HPDE6-E6E7 (cell line): ENCODE measurements around the gene KCNN4.
"Not testable (repeated sequence)": the region's sequence is repeated elsewhere in the genome, so short reads cannot be mapped to it uniquely, and the experiment has no call there.

Source experiments
- DNase-seq: peaks from one replicate; pipeline ENCODE4 v3.0.0; 2011; ENCODE audit warnings: missing footprints; ENCODE audit errors: extremely low spot score

KCNN4 gene

GRCh38 chr19:43774103-43774939 lies 6.5 kb downstream of the KCNN4 start:
- DNase-seq = no peak

- no peak for DNase-seq
These were observed 7.1 kb downstream of the KCNN4 start for GRCh38 chr19:43773725-43774102.

DNA sequence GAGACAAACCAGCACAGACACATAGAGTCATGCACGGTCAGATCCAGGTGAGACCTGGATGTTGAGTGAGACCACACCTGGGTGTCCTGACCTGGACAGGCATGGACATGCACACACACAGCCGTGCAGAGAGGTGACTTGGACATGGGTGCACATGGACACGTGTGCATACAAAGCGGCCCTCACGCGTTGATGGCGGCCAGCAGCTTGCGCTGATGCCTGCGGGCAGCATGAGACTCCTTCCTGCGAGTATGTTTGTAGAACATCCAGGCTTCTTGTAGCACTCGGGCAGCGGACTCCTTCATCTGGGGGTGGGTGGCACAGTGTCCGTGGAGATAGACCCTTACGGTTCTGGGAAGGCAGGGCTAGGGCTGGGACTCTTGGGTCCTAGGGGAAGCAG lies 11.5 kb downstream of the KCNN4 start:
- DNase-seq = no peak

DNA sequence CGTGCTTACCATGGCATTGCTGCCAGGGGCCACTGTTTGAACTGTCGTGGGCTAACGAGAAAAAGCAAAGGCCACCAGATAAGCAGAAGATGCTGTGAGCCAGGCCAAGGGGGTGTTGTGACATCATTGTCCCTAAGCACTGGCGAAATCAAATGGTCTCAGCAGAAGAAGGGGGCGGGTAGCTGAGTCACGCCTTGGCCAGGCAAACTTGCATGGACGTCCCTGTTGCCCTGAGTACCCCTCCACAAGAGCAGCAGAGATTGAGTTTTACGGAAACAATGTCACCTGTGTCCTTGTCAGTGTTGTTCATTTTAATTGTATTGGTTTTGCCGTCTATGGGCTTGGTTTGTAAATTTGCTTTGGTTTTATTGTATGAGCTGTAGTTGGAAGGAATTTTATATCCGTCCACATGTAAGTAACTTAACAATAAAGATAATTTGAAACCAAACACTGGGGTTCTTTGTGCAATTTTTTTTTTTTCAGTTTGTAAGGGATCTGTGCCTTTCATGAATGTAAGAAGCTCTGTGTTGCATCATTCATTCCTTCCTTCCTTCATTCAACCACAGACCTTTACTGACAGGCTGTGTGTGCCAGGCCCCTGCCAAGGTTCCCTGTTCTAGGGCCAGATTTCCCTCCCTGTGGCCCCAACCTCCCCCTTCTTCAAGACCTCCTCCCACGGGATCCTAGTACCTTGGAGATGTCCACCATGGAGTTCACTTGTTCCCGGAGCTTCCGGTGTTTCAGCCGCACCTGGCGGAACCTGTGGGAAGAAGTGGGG lies 12.3 kb downstream of the KCNN4 start:
- DNase-seq = no peak

DNA sequence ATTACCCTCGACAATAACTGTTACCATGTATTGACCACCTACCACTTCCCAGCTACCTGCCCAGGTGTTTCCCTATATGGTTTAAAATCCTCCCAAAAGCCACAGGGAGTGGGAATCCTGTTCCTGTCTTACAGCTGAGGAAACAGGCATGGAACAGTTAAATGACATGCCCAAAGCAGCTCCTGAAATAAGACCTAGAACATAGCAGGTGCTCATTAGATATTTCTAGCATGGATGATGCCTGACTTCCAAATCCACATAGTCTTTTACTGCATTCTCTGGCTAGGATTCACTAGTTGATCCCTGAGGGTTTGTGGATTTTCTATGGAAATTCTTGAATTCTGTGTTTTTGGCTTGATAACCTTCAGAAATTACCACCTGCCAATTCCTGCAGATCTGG lies 13.0 kb downstream of the KCNN4 start:
- no peak for DNase-seq

DNA sequence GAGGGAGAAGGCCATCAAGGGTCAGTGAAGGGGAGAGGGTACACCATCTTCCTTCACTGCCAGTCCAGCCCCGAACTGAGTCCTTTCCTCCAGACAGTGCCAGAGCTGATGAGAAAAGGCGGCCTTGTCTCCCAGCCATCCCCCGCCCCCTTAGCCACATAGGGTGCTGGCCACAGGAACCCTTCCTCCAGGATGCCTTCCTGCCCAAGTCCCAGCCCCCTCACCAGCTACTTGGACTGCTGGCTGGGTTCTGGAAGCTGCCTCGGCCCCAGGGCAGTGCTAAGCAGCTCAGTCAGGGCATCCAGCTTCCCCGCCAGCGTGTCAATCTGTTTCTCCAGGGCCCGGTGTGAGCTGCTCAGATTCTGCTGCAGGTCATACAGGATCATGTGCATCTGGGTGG lies 13.5 kb downstream of the KCNN4 start:
- DNase-seq = no peak

- DNase-seq = no peak
These were observed 14.1 kb downstream of the KCNN4 start for GRCh38 chr19:43766755-43767043.

- peak; percentile 84 for DNase-seq
These were observed 15.5 kb downstream of the KCNN4 start for GRCh38 chr19:43765109-43765876.

DNA sequence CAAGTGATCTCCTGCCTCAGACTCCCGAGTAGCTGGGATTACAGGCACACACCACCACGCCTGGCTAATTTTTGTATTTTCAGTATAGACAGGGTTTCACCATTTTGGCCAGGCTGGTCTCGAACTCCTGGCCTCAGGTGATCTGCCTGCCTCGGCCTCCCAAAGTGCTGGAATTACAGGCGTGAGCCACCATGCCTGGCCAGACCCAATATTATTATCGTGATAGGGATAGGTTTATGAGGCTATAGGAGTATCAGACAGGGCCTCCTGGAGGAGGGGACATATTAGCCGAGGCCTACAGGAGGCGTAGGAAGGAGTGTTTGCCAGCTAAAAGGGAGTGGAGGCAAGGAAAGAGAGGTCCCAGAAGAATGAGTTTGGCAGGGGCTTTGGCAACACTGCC lies 16.1 kb downstream of the KCNN4 start:
- not testable (repeated sequence) for DNase-seq

DNA sequence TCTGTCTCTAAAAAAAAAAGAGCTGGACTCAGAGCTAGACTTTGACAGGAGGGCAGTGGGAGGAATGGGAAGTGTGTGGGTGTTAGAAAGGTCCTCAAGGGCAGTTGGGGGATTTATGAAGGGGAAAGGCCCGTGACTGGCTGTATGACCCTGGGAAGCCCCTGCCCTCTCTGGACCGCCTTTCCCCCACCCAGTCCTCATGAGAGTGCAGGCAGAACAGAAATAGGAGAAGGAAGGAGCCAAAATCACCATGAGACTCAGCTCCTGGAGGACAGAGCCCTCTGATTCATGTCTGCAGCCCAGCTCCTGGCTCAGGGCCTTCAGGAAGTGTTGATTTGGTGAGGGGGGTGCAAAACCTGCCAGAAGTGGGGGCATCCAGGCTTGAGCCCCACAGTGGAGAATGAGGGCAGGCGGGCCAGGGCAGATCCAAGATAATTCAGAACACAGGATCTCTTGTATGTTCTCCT lies 17.3 kb downstream of the KCNN4 start:
- DNase-seq = no peak

- no peak for DNase-seq
These were observed 18.0 kb downstream of the KCNN4 start for GRCh38 chr19:43762814-43763213.

DNA sequence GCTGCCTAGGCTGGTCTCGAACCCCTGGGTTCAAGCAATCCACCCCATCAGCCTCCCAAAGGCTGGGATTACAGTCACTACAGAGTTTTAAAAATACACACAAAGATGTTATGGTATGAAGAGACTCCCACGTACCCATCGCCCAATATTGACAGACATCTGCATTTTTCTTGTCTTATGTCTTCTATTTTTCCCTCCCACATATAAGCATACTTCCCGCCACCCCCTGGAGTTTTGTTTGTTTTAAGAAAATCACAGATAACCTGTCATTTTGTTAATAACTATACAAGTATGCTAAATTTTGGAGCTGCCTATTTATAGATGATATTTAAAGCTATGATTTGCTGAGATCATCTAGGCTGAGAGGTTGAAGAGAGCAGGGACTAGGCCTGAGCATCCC lies 19.8 kb downstream of the KCNN4 start:
- DNase-seq = no peak

DNA sequence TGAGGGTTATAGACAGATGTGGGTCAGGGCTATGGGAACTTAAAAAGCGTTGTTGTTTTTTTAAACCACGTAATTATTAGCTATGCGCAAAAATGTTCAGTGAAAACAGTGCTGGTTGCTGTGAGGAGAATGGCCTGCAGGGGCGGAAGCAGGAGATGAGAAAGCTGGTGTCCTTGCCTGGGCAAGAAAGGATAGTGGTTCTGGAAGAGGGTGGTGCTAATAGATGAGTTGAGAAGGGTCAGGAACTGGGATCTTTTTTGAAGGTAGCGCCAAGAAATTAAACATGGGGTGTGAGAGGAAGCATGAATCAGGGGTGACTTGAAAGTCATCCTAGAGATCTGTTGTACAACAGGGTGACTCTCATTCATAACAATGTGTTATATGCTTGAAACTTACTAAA lies 21.3 kb downstream of the KCNN4 start:
- peak; percentile 84 for DNase-seq

DNA sequence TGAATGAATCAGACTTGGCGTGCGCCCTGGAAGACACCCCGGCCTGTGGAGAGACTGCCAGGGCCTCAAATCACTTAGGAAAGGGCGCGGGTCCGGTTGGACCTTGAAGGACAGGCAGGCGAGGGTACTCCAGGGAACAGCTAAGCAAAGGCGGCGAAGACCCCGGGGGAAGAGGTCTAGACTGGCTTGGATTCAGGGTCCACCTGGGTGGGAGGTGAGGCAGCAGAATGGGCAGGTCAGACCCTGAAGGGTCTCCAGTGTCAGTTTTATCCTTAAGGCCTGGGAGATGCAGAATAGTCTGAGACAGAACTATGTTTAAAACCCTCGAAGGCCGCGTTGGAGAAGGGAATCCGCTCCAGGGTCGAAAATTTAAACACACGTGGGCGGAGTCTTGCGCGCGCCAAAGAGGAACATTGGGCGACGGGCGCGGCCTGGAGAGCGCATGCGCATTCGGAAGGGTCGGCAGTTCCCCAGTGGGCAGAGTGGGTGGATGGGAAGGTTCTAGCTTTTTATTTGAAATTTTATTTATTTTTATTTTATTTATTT lies 25.4 kb downstream of the KCNN4 start:
- DNase-seq = no peak

GRCh38 chr19:43754503-43755255 lies 26.1 kb downstream of the KCNN4 start, which contains the start of gene SMG9:
SMG9 (minus strand) TSS chr19:43754962; CDS start chr19:43750741, 4,221 bp downstream.
- DNase-seq = peak; percentile 96

GRCh38 chr19:43754253-43754502 lies 26.6 kb downstream of the KCNN4 start:
- no peak for DNase-seq

DNA sequence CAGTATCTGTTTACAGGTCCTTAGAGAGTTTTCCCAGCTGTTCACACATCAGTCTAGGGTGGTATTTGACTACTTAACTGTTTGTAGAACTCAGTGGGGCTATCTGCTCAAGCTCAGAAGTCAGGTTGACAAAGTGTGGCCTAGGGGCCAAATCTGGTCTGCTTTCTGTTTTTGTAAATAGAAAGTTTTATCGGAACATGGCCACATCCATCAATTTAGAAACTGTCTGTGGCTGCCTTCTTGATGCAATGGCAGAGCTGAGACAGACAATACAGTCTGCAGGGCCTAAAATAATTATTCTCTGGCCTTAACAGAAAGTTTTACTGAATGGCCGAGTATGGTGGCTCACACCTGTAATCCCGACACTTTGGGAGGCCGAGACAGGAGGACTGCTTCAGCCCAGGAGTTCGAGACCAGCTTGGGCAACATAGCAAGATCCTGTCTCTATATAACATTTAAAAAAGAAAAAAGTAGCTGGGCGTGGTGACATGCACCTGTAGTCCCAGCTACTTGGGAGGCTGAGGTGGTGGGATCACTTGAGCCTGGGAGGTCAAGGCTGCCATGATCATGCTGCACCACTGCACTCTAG lies 28.4 kb downstream of the KCNN4 start:
- no peak for DNase-seq

GRCh38 chr19:43751466-43752220 lies 29.1 kb downstream of the KCNN4 start:
- DNase-seq = no peak

DNA sequence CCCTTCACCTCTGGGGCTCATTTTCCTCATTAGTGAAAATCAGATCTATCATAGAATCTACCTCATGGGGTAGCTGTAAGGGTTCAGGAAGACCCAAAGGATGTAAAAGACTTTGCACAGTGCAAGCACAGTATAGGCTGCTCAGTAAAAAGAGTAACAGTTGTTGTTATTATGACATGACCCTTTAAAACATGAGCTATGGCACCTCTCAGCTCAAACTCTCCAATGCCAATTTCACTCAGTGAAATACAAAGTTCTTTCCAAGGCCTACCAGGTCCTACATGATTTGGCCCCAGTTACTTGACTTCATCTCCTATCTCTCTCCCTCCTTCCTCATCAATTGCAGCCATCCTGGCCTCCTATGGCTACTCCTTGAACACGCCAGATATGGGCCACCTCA lies 30.9 kb downstream of the KCNN4 start:
- no peak for DNase-seq

- no peak for DNase-seq
These were observed 31.6 kb downstream of the KCNN4 start for GRCh38 chr19:43749152-43749551.

GRCh38 chr19:43748685-43749084 lies 32.1 kb downstream of the KCNN4 start:
- DNase-seq = no peak
